HepG2 (cell line): ENCODE measurements around the gene MAP3K4. TPM values are rescaled to one million over a fixed set of nuclear protein-coding genes. Genes with fewer than 3 reads are reported as not detected.

ENCODE experiments used
- ATAC-seq: fragments of 200-7000 bp; cut with Tn5 transposase; 3 replicates; pipeline ENCODE4 v1.9.1; 2020; ENCODE audit warnings: mild to moderate bottlenecking, moderate library complexity
- BruUV-seq: library from RNA; stranded (reverse); fragments of 400-500 nt; replicated peaks from 2 replicates; lab custom pipeline; 2021; lab: Mats Ljungman, UMichigan
- CTCF ChIA-PET: fragments of 300-600 bp; formaldehyde crosslinking; extraction: SDS; loops from one replicate; lab custom pipeline; 2021; ENCODE audit warnings: low total read pairs, inconsistent platforms, low intra/inter-chr PET ratio; lab: Yijun Ruan, JAX
- POLR2A ChIA-PET: fragments of 350-600 bp; sonication (Branson Sonifier 250); formaldehyde crosslinking; loops from one replicate; lab custom pipeline; 2020; ENCODE audit warnings: antibody characterized with exemption, inconsistent platforms; lab: Yijun Ruan, JAX
- DNase-seq: peaks from one replicate; pipeline ENCODE4 v3.0.0-alpha.2; 2015; ENCODE audit warnings: low spot score
- FAIRE-seq: peaks from 3 replicates; lab custom pipeline; 2011; peaks lifted over from hg19 to GRCh38; lab: Jason Lieb, UNC
- H2AFZ ChIP-seq: one replicate; pipeline ENCODE4 v1.6.1; 2011; ENCODE audit warnings: low read length, inconsistent platforms
- H3K27ac ChIP-seq: fragments of 300-600 bp; 3 replicates; pipeline ENCODE4 v1.8.0; 2011; ENCODE audit warnings: mixed run types, mild to moderate bottlenecking, mixed read lengths, low read length, inconsistent platforms; ENCODE audit not compliant: insufficient read depth; ENCODE audit errors: extremely low read length
- H3K27me3 ChIP-seq, 2 experiments: fragments of 200-600 bp in 1 of 2; 2 replicates in 1 of 2; 3 replicates in 1 of 2; pipeline versions ENCODE4 v1.6.0 to v1.8.0; 2011; ENCODE audit warnings: low read length in 2 of 2, mild to moderate bottlenecking in 2 of 2, moderate library complexity in 2 of 2, inconsistent platforms in 1 of 2; ENCODE audit not compliant: insufficient read depth in 2 of 2, control insufficient read depth in 1 of 2
- H3K36me3 ChIP-seq, 2 experiments: fragments of 200-600 bp in 1 of 2; replicated peaks in 1 of 2; 2 replicates in 1 of 2; 3 replicates in 1 of 2; pipeline versions ENCODE4 v1.5.1 to v1.8.0; 2011; ENCODE audit warnings: low read length in 2 of 2, inconsistent platforms in 1 of 2; ENCODE audit not compliant: insufficient read depth in 2 of 2, control insufficient read depth in 1 of 2
- H3K4me1 ChIP-seq: 2 replicates; pipeline ENCODE4 v1.5.1; 2012; ENCODE audit warnings: low read length, inconsistent platforms; ENCODE audit not compliant: insufficient read depth
- H3K4me2 ChIP-seq: 2 replicates; pipeline ENCODE4 v1.6.0; 2011; ENCODE audit warnings: low read depth, low read length, inconsistent platforms
- H3K4me3 ChIP-seq, 3 experiments: fragments of 200-600 bp in 1 of 3; sonication (generic), shearing (Covaris generic) in 1 of 3; replicated peaks in 1 of 3; 2 replicates each; pipeline ENCODE4 v1.5.1; 2011 to 2016; ENCODE audit warnings: low read length in 3 of 3, inconsistent platforms in 2 of 3, low read depth in 2 of 3, mild to moderate bottlenecking in 2 of 3, control low read depth in 1 of 3, mixed read lengths in 1 of 3; ENCODE audit not compliant: insufficient read depth in 1 of 3
- H3K79me2 ChIP-seq: one replicate; pipeline ENCODE4 v1.6.1; 2011; ENCODE audit warnings: low read length, inconsistent platforms; ENCODE audit not compliant: insufficient read depth
- H3K9ac ChIP-seq: 2 replicates; pipeline ENCODE4 v1.6.0; 2011; ENCODE audit warnings: mild to moderate bottlenecking, low read depth, low read length, inconsistent platforms; ENCODE audit not compliant: insufficient read depth
- H3K9me3 ChIP-seq: 2 replicates; pipeline ENCODE4 v1.5.1; 2012; ENCODE audit warnings: mild to moderate bottlenecking, low read length
- H4K20me1 ChIP-seq: 2 replicates; pipeline ENCODE4 v1.6.0; 2011; ENCODE audit warnings: inconsistent platforms, mild to moderate bottlenecking, low read length, moderate library complexity; ENCODE audit not compliant: insufficient read depth
- KAT2B ChIP-seq: fragments of 150-350 bp; IDR thresholded peaks from 2 replicates; pipeline ENCODE4 v1.6.1; 2014; ENCODE audit warnings: low read depth, low read length, borderline replicate concordance
- MAFK ChIP-seq, 2 experiments: IDR thresholded peaks in 1 of 2; conservative IDR thresholded peaks in 1 of 2; 2 replicates each; pipeline ENCODE4 v1.6.1; 2011; ENCODE audit warnings: improper control_type of control experiment in 2 of 2, low read length in 2 of 2
- NFE2L2 ChIP-seq: fragments of 150-350 bp; IDR thresholded peaks from 2 replicates; pipeline ENCODE4 v1.6.1; 2014; ENCODE audit warnings: low read length
- NPAS2 ChIP-seq: sonication (generic); formaldehyde crosslinking; IDR thresholded peaks from 2 replicates; pipeline ENCODE4 v1.8.0; 2022; ENCODE audit warnings: mild to moderate bottlenecking, missing genetic modification reagents, borderline replicate concordance
- NRL ChIP-seq: sonication (generic); formaldehyde crosslinking; IDR thresholded peaks from 2 replicates; pipeline ENCODE4 v1.5.0; 2020; ENCODE audit warnings: missing genetic modification reagents, mild to moderate bottlenecking, moderate library complexity, borderline replicate concordance
- RBAK ChIP-seq: sonication (generic); formaldehyde crosslinking; IDR thresholded peaks from 2 replicates; pipeline ENCODE4 v1.5.1; 2020; ENCODE audit warnings: mild to moderate bottlenecking, missing genetic modification reagents
- STAT5B ChIP-seq: sonication (generic); formaldehyde crosslinking; IDR thresholded peaks from 2 replicates; pipeline ENCODE4 v1.4.0; 2020; ENCODE audit warnings: missing genetic modification reagents
- UBTF ChIP-seq: sonication (generic); formaldehyde crosslinking; IDR thresholded peaks from 2 replicates; pipeline ENCODE4 v1.4.0; 2020; ENCODE audit warnings: mild to moderate bottlenecking, missing genetic modification reagents
- WGBS: methylation state at CpG from one replicate; pipeline ENCODE4 v1.1.6; 2017; ENCODE audit warnings: low lambda C conversion rate; 5-methylcytosine and 5-hydroxymethylcytosine counted together
- in situ Hi-C: cut with HindIII; loops from 2 replicates; pipeline ENCODE4 v1.10.0; 2017; ENCODE audit warnings: low pct_unique_long_range_greater_than_20kb; ENCODE audit not compliant: extremely low pct_ligation_motif_present
- intact Hi-C: fragments of 100-400 bp; cut with micrococcal nuclease; formaldehyde crosslinking; loops from one replicate; pipeline ENCODE4 v1.10.0; 2022; ENCODE audit not compliant: unreplicated experiment
- polyA plus RNA-seq, 8 experiments: library from polyadenylated mRNA; depleted of rRNA in 3 of 8; stranded (reverse) in 7 of 8; unstranded in 1 of 8; fragments of >200 nt; fragmentation: Illumina TruSeq in 4 of 8; extraction: Trizol in 4 of 8; gene quantifications; 2 replicates each; pipeline versions ENCODE4 v1.2.1 to v1.2.3, GENCODE V29; 2011 to 2016; ENCODE audit warnings: low read depth in 4 of 8, missing spikeins in 1 of 8, mixed read lengths in 1 of 8; ENCODE audit not compliant: insufficient read depth in 1 of 8
- total RNA-seq, 5 experiments: library from RNA; depleted of rRNA; stranded (reverse); fragments of >200 nt; fragmentation: Illumina TruSeq; extraction: Trizol; gene quantifications; 2 replicates each; pipeline ENCODE4 v1.2.3, GENCODE V29; 2016; ENCODE audit warnings: low read depth in 1 of 5

The MAP3K4 gene
- total and polyA plus RNA-seq, 2 of the 13 experiments (the other 11 are each of a cell fraction or from before 2014, with no cell fraction given), result 12.9 to 33.6 TPM

- no TSS peak for BruUV-seq
- POLR2A ChIA-PET, result no interaction called here
These were observed 65.8 kb downstream of the MAP3K4 start for GRCh38 chr6:161057103-161058091.

GRCh38 chr6:161058741-161059140, 67.2 kb downstream of the MAP3K4 start:
- Histone ChIP-seq H3K4me1 (no peaks in the 10 kb centered on the region), H3K27me3 (no peaks in the 10 kb centered on the region), H3K9ac (no peak overlapping the region), H3K4me2 (no peak overlapping the region), H2AFZ (no peak overlapping the region), H3K9me3 (no peaks in the 10 kb centered on the region), H3K36me3 (no peaks in the 10 kb centered on the region; a peak in 1 of 5 replicates), H3K27ac (no peak overlapping the region), H4K20me1 (no peaks in the 10 kb centered on the region), H3K4me3 (no peak overlapping the region), H3K79me2 (no peaks in the 10 kb centered on the region)
- intact Hi-C loops (no loop called here), in situ Hi-C loops (no loop called here)
- 94% methylated on average over 1 of the region's 1 CpG for WGBS
- CTCF ChIA-PET, result no interaction called here
- DNase-seq, result no peak
- no peak for ATAC-seq
- POLR2A ChIA-PET, result no interaction called here
- TF ChIP-seq NRL, result no peak
- TF ChIP-seq UBTF (CRISPR knock-in tag), result no peak
- TF ChIP-seq STAT5B (CRISPR knock-in tag), result no peak
- peak; percentile 21 to 32; a peak in 1 of 4 replicates for TF ChIP-seq MAFK (conservative IDR thresholded peaks at IDR 0.05 in 1 of 2, IDR thresholded peaks at IDR 0.05 in 1 of 2; ENCODE audit: low read length in 2 of 2)
- TF ChIP-seq NFE2L2, result no peak
- BruUV-seq, result no TSS peak
- FAIRE-seq, result no peak

More at GRCh38 chr6:161057103-161058091, 65.8 kb downstream of the MAP3K4 start:
- Histone ChIP-seq H4K20me1 (no peaks in the 10 kb centered on the region), H3K36me3 (no peaks in the 10 kb centered on the region; a peak in 1 of 5 replicates), H3K9me3 (no peaks in the 10 kb centered on the region), H3K4me1 (no peaks in the 10 kb centered on the region), H2AFZ (no peak overlapping the region), H3K4me3 (no peak overlapping the region), H3K4me2 (no peak overlapping the region), H3K9ac (no peak overlapping the region), H3K27me3 (no peaks in the 10 kb centered on the region), H3K27ac (no peak overlapping the region), H3K79me2 (no peaks in the 10 kb centered on the region)
- FAIRE-seq, result no peak
- TF ChIP-seq NPAS2 (no peak), KAT2B (peak; percentile 69; the same call in 1 of the 2 replicates), RBAK (no peak)
- DNase-seq, result no peak
- in situ Hi-C loops, result no loop called here
- 82% methylated on average over 11 of the region's 11 CpGs for WGBS
- CTCF ChIA-PET, result no interaction called here
- ATAC-seq, result peak; percentile 37; the same call in 2 of the 3 replicates
- intact Hi-C loops, result no loop called here
